22Rv1 (cell line): Measurements from ENCODE around the gene RHOD.

ENCODE experiments used
- ZFX ChIP-seq: fragments of 450-650 bp; IDR thresholded peaks from 2 replicates; pipeline ENCODE4 v1.6.1; 2017; ENCODE audit warnings: antibody characterized with exemption, borderline replicate concordance
- TF ChIP-seq, protein P1 (sequence below): fragments of 450-650 bp; IDR thresholded peaks from 2 replicates; pipeline ENCODE4 v1.5.1; 2017; ENCODE audit warnings: mild to moderate bottlenecking

DNA sequence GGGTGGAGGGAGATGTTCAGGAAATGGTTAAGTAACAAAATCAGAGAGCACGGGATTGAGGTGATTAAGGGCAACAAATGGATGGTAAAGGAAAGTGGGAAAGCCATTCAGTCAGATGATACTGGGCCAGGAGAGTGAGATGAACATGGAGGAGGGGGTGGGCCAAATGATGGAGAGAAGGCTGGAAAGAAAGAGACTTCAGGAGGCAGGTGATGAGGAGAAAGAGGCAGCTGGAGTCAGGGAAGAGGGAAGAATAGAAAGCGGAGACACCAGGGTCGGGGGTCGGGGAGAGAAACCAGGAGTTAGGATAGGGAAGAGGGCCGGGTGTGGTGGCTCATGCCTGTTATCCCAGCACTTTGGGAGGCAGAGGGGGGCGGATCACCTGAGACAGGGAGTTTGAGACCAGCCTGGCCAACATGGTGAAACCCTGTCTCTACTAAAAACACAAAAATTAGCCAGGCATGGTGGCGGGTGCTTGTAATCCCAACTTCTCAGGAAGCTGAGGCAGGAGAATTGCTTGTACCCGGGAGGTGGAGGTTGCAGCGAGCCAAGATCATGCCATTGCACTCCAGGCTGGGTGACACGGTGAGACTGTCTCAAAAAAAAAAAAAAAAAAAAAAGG, 57.7 kb downstream of the RHOD start:
- TF ChIP-seq, protein P1, sequence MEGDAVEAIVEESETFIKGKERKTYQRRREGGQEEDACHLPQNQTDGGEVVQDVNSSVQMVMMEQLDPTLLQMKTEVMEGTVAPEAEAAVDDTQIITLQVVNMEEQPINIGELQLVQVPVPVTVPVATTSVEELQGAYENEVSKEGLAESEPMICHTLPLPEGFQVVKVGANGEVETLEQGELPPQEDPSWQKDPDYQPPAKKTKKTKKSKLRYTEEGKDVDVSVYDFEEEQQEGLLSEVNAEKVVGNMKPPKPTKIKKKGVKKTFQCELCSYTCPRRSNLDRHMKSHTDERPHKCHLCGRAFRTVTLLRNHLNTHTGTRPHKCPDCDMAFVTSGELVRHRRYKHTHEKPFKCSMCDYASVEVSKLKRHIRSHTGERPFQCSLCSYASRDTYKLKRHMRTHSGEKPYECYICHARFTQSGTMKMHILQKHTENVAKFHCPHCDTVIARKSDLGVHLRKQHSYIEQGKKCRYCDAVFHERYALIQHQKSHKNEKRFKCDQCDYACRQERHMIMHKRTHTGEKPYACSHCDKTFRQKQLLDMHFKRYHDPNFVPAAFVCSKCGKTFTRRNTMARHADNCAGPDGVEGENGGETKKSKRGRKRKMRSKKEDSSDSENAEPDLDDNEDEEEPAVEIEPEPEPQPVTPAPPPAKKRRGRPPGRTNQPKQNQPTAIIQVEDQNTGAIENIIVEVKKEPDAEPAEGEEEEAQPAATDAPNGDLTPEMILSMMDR, result no peak
- TF ChIP-seq ZFX, result no peak
